Measurements from ENCODE around the gene HIP1.
"Not testable (repeated sequence)": the region's sequence is repeated elsewhere in the genome, so short reads cannot be mapped to it uniquely, and the experiment has no call there.

Gene HIP1

DNA sequence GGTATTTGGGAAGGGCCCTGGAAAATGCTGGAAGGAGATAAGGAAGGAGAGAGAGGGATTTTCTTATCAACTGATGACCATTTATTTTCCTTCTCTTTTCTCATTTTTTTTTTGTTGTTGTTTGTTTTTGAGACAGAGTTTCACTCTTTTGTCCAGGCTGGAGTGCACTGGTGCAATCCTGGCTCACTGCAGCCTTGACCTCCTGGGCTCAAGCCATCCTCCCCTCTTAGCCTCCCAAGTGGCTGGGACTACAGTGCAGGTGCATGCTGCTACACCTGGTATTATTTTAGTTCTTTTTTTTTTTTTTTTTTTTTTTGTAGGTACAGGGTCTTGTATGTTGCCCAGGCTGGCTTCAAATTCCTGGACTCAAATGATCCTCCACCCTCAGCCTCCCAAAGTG lies 52.2 kb downstream of the HIP1 start:
- DNase-seq (ENCODE audit: low read depth in 3 of 3): no peak

- not testable (repeated sequence) for DNase-seq (ENCODE audit: low read depth in 3 of 3)
These were observed 56.7 kb downstream of the HIP1 start for GRCh38 chr7:75682052-75682451.

DNA sequence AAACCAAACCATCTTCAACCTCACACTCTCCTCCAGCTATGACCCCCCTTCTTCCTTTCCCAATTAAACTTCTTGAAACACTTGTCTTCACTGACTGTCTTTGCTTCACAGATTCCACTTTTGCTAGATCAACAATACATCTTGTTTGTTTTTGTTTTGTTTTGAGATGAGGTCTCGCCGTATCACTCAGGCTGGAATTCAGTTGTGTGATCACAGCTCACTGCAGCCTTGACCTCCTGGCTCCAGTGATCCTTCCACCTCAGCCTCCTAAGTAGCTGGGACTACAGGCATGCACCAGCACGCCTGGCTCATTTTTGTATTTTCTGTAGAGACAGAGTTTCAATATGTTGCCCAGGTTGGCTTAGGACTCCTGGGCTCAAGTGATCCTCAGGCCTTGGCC lies 59.7 kb downstream of the HIP1 start:
- no peak for DNase-seq (ENCODE audit: low read depth in 3 of 3)

- no peak for DNase-seq (ENCODE audit: low read depth in 3 of 3)
These were observed 69.2 kb downstream of the HIP1 start for GRCh38 chr7:75669579-75669978.

DNA sequence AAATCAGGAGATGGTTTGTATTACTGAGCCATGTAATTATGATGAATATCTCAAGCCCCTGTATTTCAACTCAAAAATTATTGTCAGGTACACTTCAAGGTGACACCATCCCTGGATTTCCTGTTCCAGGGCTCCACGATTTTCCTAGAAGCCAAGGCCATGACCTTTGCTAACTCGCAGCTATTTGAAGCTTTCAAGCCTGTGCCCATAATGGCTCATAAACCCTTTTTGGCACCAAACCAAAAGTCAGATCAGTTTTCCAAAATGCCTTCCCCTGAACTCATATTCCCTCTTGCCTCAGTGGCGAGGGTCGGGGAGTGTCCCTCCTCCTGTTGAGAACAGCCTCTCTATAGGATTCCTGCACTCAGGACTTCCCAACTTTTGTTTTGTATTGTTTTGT lies 70.8 kb downstream of the HIP1 start:
- DNase-seq (ENCODE audit: low read depth in 3 of 3): no peak

- no peak for DNase-seq (ENCODE audit: low read depth in 3 of 3)
These were observed 75.3 kb downstream of the HIP1 start for GRCh38 chr7:75663302-75663907.

- DNase-seq (ENCODE audit: low read depth in 3 of 3): no peak
These were observed 76.0 kb downstream of the HIP1 start for GRCh38 chr7:75662579-75663301.

DNA sequence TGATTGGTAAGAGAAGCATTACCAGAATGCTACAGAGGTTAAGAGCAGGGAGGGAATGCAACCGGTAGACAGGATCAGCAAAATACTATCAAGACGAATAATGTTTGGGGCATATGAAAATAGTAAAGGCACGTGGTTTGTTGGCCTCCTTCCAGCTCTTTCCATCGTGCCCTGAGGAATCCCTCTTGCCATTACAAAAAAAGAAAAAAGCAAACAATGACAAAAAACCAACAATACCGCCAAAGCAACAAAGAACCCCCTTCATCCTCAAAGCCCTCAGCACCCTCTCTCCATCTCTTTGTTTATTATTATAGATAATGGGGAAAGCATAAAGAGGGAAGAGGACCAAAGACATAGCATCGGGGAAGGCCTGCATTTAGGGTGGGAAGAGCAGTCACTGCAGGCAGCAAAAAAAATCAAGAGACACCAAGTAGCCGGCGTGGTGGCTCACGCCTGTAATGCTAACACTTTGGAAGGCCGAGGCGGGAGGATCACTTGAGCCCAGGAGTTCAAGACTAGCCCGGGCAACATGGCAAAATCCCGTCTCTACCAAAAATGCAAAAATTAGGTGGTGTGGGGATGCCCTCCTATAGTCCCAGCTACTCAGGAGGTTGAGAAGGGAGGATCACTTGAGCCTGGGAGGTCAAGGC lies 78.0 kb downstream of the HIP1 start:
- DNase-seq (ENCODE audit: low read depth in 3 of 3): no peak

GRCh38 chr7:75658802-75659201 lies 79.9 kb downstream of the HIP1 start:
- DNase-seq (ENCODE audit: low read depth in 3 of 3): no peak

GRCh38 chr7:75658369-75658768 lies 80.4 kb downstream of the HIP1 start:
- DNase-seq (ENCODE audit: low read depth in 3 of 3): no peak

DNA sequence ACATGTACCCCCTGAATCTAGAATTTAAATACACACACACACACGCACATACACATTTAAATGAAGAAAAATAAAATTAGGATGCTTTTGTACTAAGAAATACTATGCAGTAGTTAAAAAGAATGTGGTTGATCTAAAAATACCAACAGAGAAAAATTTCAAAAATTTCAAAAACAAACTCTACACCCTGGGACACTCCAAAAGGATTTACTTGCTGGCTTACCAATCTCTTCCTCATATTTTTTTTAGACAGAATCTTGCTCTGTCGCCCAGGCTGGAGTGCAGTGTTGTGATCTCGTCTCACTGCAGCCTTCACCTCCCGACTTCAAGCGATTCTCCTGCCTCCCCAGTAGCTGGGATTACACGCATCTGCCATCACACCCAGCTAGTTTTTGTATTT lies 80.9 kb downstream of the HIP1 start:
- DNase-seq (ENCODE audit: low read depth in 3 of 3): no peak

DNA sequence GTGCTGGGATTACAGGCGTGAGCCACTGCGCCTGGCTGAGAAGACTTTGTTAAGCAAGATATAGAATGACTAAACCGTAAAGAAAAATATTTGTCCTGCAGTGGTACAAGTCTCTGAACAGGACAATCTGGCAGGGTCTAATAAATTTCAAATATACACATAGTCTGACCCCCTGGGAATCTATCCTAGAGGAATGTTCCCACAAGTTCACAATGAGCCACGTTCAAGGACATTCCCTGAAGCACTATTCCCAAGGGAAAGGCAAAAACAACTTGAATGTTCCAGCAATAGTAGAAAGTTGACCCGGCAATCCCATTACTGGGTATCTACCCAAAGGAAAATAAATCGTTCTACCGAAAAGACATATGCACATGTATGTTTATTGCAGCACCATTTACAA lies 82.0 kb downstream of the HIP1 start:
- no peak for DNase-seq (ENCODE audit: low read depth in 3 of 3)

DNA sequence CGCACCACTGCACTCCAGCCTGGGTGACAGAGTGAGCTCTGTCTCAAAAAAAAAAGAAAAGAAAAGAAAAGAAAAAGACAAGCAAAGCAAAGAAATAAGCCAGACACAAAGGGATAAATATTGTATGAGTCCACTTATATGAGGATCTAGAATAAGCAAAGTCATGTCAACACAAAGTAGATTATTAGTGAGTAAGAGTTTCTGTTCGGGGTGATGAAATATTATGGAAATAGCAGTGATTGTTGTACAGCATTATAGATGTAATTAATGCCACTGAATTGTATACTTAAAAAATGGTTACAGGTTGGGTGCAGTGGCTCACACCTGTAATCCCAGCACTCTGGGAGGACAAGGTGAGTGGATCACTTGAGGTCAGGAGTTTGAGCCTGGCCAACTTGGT lies 83.2 kb downstream of the HIP1 start:
- no peak for DNase-seq (ENCODE audit: low read depth in 3 of 3)

GRCh38 chr7:75654855-75655254 lies 83.9 kb downstream of the HIP1 start:
- no peak for DNase-seq (ENCODE audit: low read depth in 3 of 3)

DNA sequence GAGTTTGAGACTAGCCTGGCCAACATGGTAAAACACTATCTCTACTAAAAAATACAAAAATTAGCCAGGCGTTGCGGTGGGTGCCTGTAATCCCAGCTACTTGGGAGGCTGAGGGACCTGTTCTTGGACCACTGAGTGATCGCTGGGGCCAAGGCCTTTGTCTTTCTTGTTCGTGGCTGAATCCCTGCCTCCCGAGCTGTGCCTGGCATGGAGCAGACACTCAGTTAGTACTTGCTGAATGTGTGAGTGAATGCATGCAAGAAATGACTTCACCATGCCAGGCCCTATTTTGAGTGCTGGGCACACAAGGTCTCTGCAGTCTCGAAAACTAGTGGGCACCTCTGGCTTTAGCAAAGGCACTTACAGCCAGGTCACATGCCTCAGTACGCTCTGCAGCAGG lies 85.1 kb downstream of the HIP1 start:
- no peak for DNase-seq (ENCODE audit: low read depth in 3 of 3)

DNA sequence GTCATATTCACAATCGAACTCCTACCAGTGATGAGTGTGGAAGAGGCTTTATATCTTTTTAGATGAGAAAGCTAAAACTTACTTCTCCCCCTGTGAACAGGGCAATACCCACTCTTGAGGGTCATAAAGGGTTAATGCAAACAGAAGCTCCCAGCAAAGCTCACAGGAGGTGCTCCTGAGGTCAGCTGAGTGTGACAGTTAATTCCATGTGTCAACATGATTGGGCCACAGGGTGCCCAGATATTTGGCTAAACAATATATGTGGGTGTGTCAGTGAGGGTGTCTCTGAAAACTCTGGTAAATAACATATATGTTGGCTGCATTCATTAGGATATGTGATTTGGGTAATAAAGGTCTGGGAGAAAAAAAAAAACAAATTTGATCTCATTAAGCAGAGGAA lies 86.0 kb downstream of the HIP1 start:
- DNase-seq (ENCODE audit: low read depth in 3 of 3): no peak

- DNase-seq (ENCODE audit: low read depth in 3 of 3): no peak
These were observed 88.1 kb downstream of the HIP1 start for GRCh38 chr7:75650681-75651080.

- no peak for DNase-seq (ENCODE audit: low read depth in 3 of 3)
These were observed 88.7 kb downstream of the HIP1 start for GRCh38 chr7:75650062-75650461.

- no peak for DNase-seq (ENCODE audit: low read depth in 3 of 3)
These were observed 89.3 kb downstream of the HIP1 start for GRCh38 chr7:75649462-75649861.

DNA sequence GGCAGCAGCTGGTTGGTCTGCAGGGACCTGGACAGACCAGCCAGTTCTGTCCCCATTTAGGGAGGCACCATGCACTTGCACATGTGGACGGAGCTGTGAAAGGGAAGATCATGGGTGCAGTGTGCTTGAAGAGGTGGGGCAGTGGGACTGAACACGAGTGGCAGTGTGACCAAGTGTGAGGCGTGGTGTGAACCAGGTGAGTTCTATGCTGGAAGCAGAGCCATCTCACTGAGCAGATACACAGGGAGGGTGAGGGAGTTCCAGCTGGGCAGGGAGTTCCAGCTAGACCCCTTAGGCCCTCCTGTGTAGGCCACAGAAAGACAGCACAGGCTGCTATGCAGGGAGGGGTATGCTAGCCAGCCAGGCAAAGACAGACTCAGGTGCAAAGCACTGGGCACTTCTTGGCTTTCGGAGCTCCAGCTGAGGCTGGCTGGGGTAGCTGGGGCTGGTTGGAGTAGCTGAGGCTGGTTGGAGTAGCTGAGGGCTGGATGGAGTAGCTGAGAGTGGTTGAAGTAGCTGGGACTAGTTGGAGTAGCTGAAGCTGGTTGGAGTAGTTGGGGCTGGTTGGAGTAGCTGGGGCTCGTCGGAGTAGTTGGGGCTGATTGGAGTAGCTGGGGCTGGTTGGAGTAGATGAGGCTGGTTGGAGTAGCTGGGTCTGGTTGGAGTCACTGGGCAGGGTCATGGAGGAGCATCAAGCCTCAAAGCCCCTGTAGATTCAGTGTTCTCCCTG lies 90.9 kb downstream of the HIP1 start:
- no peak for DNase-seq (ENCODE audit: low read depth in 3 of 3)

DNA sequence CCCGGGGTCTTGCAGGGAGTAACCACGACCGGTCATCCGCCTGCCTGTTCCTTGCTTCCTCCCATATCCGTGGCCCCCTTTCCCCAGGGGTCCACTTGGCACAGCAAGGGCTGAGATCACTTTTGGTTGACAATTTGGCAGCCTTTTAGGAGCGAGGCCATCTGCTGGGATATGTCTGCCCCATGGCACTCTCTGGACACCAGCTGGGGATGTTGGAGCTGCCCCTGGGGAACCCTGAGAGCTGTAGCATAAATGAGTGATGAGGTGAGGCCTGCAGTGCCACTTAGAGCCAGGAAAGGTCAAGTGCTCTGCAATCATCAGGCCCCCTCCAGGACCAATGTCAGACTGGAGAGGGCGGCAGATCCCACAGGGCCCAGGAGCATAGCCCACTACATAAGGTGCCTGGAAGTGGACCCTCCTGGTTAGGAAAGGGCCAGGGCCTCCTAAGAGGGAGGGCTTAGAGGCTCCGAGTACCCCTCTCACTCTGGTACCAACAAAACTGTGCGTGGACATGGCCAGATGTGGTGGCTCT lies 92.1 kb downstream of the HIP1 start:
- no peak for DNase-seq (ENCODE audit: low read depth in 3 of 3)

GRCh38 chr7:75645570-75645969 lies 93.2 kb downstream of the HIP1 start:
- DNase-seq (ENCODE audit: low read depth in 3 of 3): no peak

All from stimulated activated CD4-positive, alpha-beta T cell treated with anti-CD3 and anti-CD28 coated beads, TNF-alpha, amount 100 ng/mL, for 48 hours (primary cell).